ENCODE data around the gene ITPRID2. TPM values are rescaled to one million over a fixed set of nuclear protein-coding genes. Genes with fewer than 3 reads are reported as not detected.

ITPRID2 gene
- polyA plus RNA-seq, 1 donor (not counting 4 experiments of a cell fraction or from before 2014, with no cell fraction given), result 146 TPM

GRCh38 chr2:181859123-181859522 is 32.4 kb upstream of the ITPRID2 start:
- Histone ChIP-seq H4K20me1 (ENCODE audit: control insufficient read depth, extremely low read depth, insufficient read depth, low read length) (no peaks in the 10 kb centered on the region), H3K4me1 (ENCODE audit: control insufficient read depth, extremely low read depth, insufficient read depth, low read length) (peaks cover 21% of the 10 kb centered on the region), H3K9me1 (ENCODE audit: control insufficient read depth, extremely low read depth, insufficient read depth, low read length) (no peaks in the 10 kb centered on the region), H3K27ac (ENCODE audit: control insufficient read depth, insufficient read depth, low read length) (no peak overlapping the region), H3K9me3 (ENCODE audit: control insufficient read depth, low read depth, low read length) (no peaks in the 10 kb centered on the region), H3K79me2 (ENCODE audit: control insufficient read depth, insufficient read depth, low read length) (no peaks in the 10 kb centered on the region), H2AFZ (ENCODE audit: control insufficient read depth, low read length) (no peak overlapping the region), H3K27me3 (ENCODE audit: control insufficient read depth, extremely low read depth, insufficient read depth, low read length) (no peaks in the 10 kb centered on the region), H3K36me3 (ENCODE audit: control insufficient read depth in 2 of 2, extremely low read depth in 1 of 2, insufficient read depth in 2 of 2, low read length in 2 of 2) (no peaks in the 10 kb centered on the region), H3K4me3 (ENCODE audit: control insufficient read depth in 2 of 3, extremely low read depth in 1 of 3, insufficient read depth in 2 of 3, low read depth in 1 of 3, low read length in 3 of 3) (no peak overlapping the region), H3K4me2 (ENCODE audit: control insufficient read depth, extremely low read depth, insufficient read depth, low read depth, low read length) (no peak overlapping the region), H3K9ac (ENCODE audit: control insufficient read depth, extremely low read depth, insufficient read depth, low read length) (no peak overlapping the region)
- FAIRE-seq (no peak), DNase-seq (ENCODE audit: low read depth, low spot score) (no peak)
- dilution Hi-C loops (cut with MboI; ENCODE audit: extremely low pct_ligation_motif_present, low sequenced_read_pairs), result no loop called here
- TF ChIP-seq CTCF (optimal IDR thresholded peaks at IDR 0.05 in 1 of 3, IDR thresholded peaks at IDR 0.05 in 1 of 3, conservative IDR thresholded peaks at IDR 0.05 in 1 of 3; ENCODE audit: extremely low read depth in 1 of 3, insufficient read depth in 2 of 3, low read length in 3 of 3) (no peak), EZH2 (IDR thresholded peaks at IDR 0.05; ENCODE audit: low read length) (no peak)

GRCh38 chr2:181859803-181860202 is 31.7 kb upstream of the ITPRID2 start:
- H3K79me2 ChIP-seq (ENCODE audit: control insufficient read depth, insufficient read depth, low read length), result no peaks in the 10 kb centered on the region
- no peaks in the 10 kb centered on the region for H3K27me3 ChIP-seq (ENCODE audit: control insufficient read depth, extremely low read depth, insufficient read depth, low read length)
- H4K20me1 ChIP-seq (ENCODE audit: control insufficient read depth, extremely low read depth, insufficient read depth, low read length), result no peaks in the 10 kb centered on the region
- no peaks in the 10 kb centered on the region for H3K36me3 ChIP-seq (ENCODE audit: control insufficient read depth in 2 of 2, extremely low read depth in 1 of 2, insufficient read depth in 2 of 2, low read length in 2 of 2)
- no peak for FAIRE-seq
- H3K4me1 ChIP-seq (ENCODE audit: control insufficient read depth, extremely low read depth, insufficient read depth, low read length), result peaks cover 21% of the 10 kb centered on the region
- dilution Hi-C loops (cut with MboI; ENCODE audit: extremely low pct_ligation_motif_present, low sequenced_read_pairs), result no loop called here
- H3K9ac ChIP-seq (ENCODE audit: control insufficient read depth, extremely low read depth, insufficient read depth, low read length), result no peak overlapping the region
- H2AFZ ChIP-seq (ENCODE audit: control insufficient read depth, low read length), result no peak overlapping the region
- H3K27ac ChIP-seq (ENCODE audit: control insufficient read depth, insufficient read depth, low read length), result no peak overlapping the region
- DNase-seq (ENCODE audit: low read depth, low spot score), result no peak
- no peak overlapping the region for H3K4me3 ChIP-seq (ENCODE audit: control insufficient read depth in 2 of 3, extremely low read depth in 1 of 3, insufficient read depth in 2 of 3, low read depth in 1 of 3, low read length in 3 of 3)
- H3K9me1 ChIP-seq (ENCODE audit: control insufficient read depth, extremely low read depth, insufficient read depth, low read length), result no peaks in the 10 kb centered on the region
- H3K9me3 ChIP-seq (ENCODE audit: control insufficient read depth, low read depth, low read length), result no peaks in the 10 kb centered on the region
- TF ChIP-seq CTCF (optimal IDR thresholded peaks at IDR 0.05 in 1 of 3, IDR thresholded peaks at IDR 0.05 in 1 of 3, conservative IDR thresholded peaks at IDR 0.05 in 1 of 3; ENCODE audit: extremely low read depth in 1 of 3, insufficient read depth in 2 of 3, low read length in 3 of 3), result no peak
- no peak for TF ChIP-seq EZH2 (IDR thresholded peaks at IDR 0.05; ENCODE audit: low read length)
- no peak overlapping the region for H3K4me2 ChIP-seq (ENCODE audit: control insufficient read depth, extremely low read depth, insufficient read depth, low read depth, low read length)

All from keratinocyte (primary cell).